Trophoblast cell (in vitro differentiated cells and primary cell): Measurements from ENCODE around the gene SERPIND1.

Source experiments
- DNase-seq, 2 donors: peaks; one replicate each; pipeline ENCODE4 v3.0.0-alpha.2; 2016
- H2AFZ ChIP-seq: 2 replicates; pipeline ENCODE4 v1.6.1; 2013; ENCODE audit warnings: low read length, moderate library complexity, mild to moderate bottlenecking; ENCODE audit not compliant: insufficient read depth, poor library complexity
- H2AK5ac ChIP-seq: 2 replicates; pipeline ENCODE4 v1.6.1; 2013; ENCODE audit warnings: mild to moderate bottlenecking, low read length
- H2BK120ac ChIP-seq: 2 replicates; pipeline ENCODE4 v1.6.1; 2013; ENCODE audit warnings: low read length, mild to moderate bottlenecking, moderate library complexity; ENCODE audit not compliant: insufficient read depth, poor library complexity
- H2BK12ac ChIP-seq: 2 replicates; pipeline ENCODE4 v1.6.1; 2013; ENCODE audit warnings: mild to moderate bottlenecking, low read length, moderate library complexity
- H2BK5ac ChIP-seq: 2 replicates; pipeline ENCODE4 v1.6.1; 2013; ENCODE audit warnings: low read length, low read depth, moderate library complexity, mild to moderate bottlenecking; ENCODE audit not compliant: poor library complexity
- H3K14ac ChIP-seq: 2 replicates; pipeline ENCODE4 v1.6.1; 2013; ENCODE audit warnings: mild to moderate bottlenecking, low read length
- H3K18ac ChIP-seq: 2 replicates; pipeline ENCODE4 v1.6.1; 2013; ENCODE audit warnings: mild to moderate bottlenecking, low read length
- H3K23ac ChIP-seq: 2 replicates; pipeline ENCODE4 v1.6.1; 2013; ENCODE audit warnings: low read length
- H3K27ac ChIP-seq: 2 replicates; pipeline ENCODE4 v1.5.1; 2013; ENCODE audit warnings: low read depth, mild to moderate bottlenecking, inconsistent platforms, low read length, moderate library complexity
- H3K27me3 ChIP-seq: 2 replicates; pipeline ENCODE4 v1.6.1; 2013; ENCODE audit warnings: inconsistent platforms, mild to moderate bottlenecking, low read length, moderate library complexity; ENCODE audit not compliant: insufficient read depth
- H3K36me3 ChIP-seq, 2 experiments: 1 replicate in 1 of 2; 2 replicates in 1 of 2; pipeline ENCODE4 v1.6.1; 2013; ENCODE audit warnings: low read length in 2 of 2, mild to moderate bottlenecking in 2 of 2, moderate library complexity in 1 of 2; ENCODE audit not compliant: insufficient read depth in 2 of 2, control insufficient read depth in 1 of 2
- H3K4ac ChIP-seq: 2 replicates; pipeline ENCODE4 v1.6.1; 2013; ENCODE audit warnings: low read depth, mild to moderate bottlenecking, low read length, moderate library complexity
- H3K4me1 ChIP-seq, 2 experiments: 1 replicate in 1 of 2; 2 replicates in 1 of 2; pipeline ENCODE4 v1.6.1; 2013; ENCODE audit warnings: low read length in 2 of 2, mild to moderate bottlenecking in 2 of 2, moderate library complexity in 1 of 2; ENCODE audit not compliant: insufficient read depth in 2 of 2, control insufficient read depth in 1 of 2
- H3K4me2 ChIP-seq: 2 replicates; pipeline ENCODE4 v1.6.1; 2013; ENCODE audit warnings: inconsistent platforms, mild to moderate bottlenecking, low read length, moderate library complexity
- H3K4me3 ChIP-seq: 2 replicates; pipeline ENCODE4 v1.5.1; 2013; ENCODE audit warnings: mild to moderate bottlenecking, low read depth, low read length, inconsistent platforms
- H3K79me1 ChIP-seq: one replicate; pipeline ENCODE4 v1.6.1; 2013; ENCODE audit warnings: low read length
- H3K79me2 ChIP-seq: 2 replicates; pipeline ENCODE4 v1.6.1; 2013; ENCODE audit warnings: low read length, mild to moderate bottlenecking; ENCODE audit not compliant: control insufficient read depth, insufficient read depth, poor library complexity
- H3K9ac ChIP-seq: 2 replicates; pipeline ENCODE4 v1.6.1; 2013; ENCODE audit warnings: mild to moderate bottlenecking, low read length
- H3K9me3 ChIP-seq: 2 replicates; pipeline ENCODE4 v1.6.1; 2013; ENCODE audit warnings: low read depth, mild to moderate bottlenecking, control low read depth, inconsistent platforms, low read length; ENCODE audit not compliant: insufficient read depth
- H4K12ac ChIP-seq: 2 replicates; pipeline ENCODE4 v1.6.1; 2013; ENCODE audit warnings: low read depth, mild to moderate bottlenecking, low read length, moderate library complexity
- H4K8ac ChIP-seq: 2 replicates; pipeline ENCODE4 v1.6.1; 2013; ENCODE audit warnings: low read depth, mild to moderate bottlenecking, low read length, moderate library complexity
- H4K91ac ChIP-seq: one replicate; pipeline ENCODE4 v1.6.1; 2013; ENCODE audit warnings: low read depth, mild to moderate bottlenecking, low read length, moderate library complexity
- WGBS: extraction: QIAGEN DNeasy Blood & Tissue Kit; methylation state at CpG from one replicate; pipeline ENCODE4 v1.1.7; 2013; ENCODE audit warnings: missing lambda C conversion rate; ENCODE audit not compliant: insufficient read length, insufficient coverage; ENCODE audit errors: extremely low coverage; 5-methylcytosine and 5-hydroxymethylcytosine counted together

SERPIND1 gene

DNA sequence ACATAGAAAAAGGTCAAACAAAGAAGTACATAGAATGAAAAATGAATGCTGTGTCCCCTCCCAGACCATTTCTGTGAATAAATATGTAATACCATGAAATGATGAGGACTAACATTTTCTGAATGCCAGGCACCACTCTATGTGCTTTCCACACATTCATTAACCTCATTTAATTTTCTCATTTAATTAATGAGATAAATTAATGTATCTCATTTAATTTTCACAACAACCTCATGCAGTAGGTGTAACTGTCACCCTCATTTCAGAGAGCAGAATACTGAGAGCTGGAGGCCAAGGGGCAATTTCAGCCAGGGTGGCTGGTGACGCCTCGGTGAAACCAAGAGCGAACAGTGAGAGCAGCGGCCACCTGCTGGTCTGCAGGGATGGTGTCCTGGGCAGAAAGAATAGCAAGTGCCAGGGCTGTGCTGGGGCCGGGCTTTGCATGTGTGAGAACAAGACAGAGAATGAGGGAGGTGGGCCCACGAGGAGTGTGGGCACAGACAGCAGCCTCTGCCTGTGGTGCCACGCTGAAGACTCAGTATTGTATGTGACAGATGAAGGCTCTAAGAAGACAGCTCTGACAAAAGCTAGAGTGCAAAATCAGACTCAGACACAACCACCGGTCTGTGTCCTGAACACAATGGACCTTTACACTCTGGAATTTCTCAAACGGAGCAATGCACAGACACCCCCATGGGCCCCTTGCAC, 1.8 kb upstream of the SERPIND1 start:
- Histone ChIP-seq H4K12ac (no peak overlapping the region), H3K4me1 (no peaks in the 10 kb centered on the region), H3K4me3 (no peak overlapping the region), H3K27ac (no peak overlapping the region), H3K9ac (no peak overlapping the region), H3K23ac (no peak overlapping the region), H4K8ac (no peak overlapping the region), H3K4ac (no peak overlapping the region), H3K36me3 (peaks cover 0 to 2% of the 10 kb centered on the region in 2 experiments), H2AK5ac (no peak overlapping the region), H3K79me1 (no peaks in the 10 kb centered on the region), H2BK5ac (no peak overlapping the region), H3K14ac (no peak overlapping the region), H2AFZ (no peak overlapping the region), H2BK12ac (no peak overlapping the region), H3K18ac (no peak overlapping the region), H4K91ac (no peak overlapping the region), H3K9me3 (no peaks in the 10 kb centered on the region), H3K4me2 (no peak overlapping the region), H3K79me2 (no peaks in the 10 kb centered on the region), H3K27me3 (no peaks in the 10 kb centered on the region), H2BK120ac (no peak overlapping the region)
- no CpG with 5 or more reads among the region's 9 CpGs for WGBS
- DNase-seq: no peak

DNA sequence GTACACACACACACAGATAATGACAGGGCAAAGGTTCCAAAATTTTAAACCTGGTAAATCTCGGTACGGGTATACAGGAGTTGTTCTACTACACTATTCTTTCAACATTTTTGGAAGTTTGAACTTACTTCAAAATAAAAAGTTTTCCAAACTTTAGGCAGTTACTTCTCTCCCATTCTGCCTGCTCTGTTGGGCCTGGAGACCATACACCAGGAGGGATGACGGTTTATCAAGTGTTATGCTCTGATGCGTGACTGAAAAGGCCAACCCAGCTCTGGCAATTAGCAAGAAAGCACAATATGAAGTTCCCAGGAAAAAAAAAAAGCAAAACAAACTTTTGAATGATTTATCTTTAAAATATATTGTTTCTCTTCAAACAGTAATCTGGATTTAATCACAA, 969 bp downstream of the SERPIND1 start:
- H2BK5ac ChIP-seq: no peak overlapping the region
- H3K36me3 ChIP-seq: peaks cover 5 to 6% of the 10 kb centered on the region in 2 experiments
- no peaks in the 10 kb centered on the region for H3K27me3 ChIP-seq
- H4K12ac ChIP-seq: no peak overlapping the region
- H2AK5ac ChIP-seq: no peak overlapping the region
- WGBS: no CpG with 5 or more reads among the region's 4 CpGs
- H3K27ac ChIP-seq: no peak overlapping the region
- H3K23ac ChIP-seq: no peak overlapping the region
- H2AFZ ChIP-seq: no peak overlapping the region
- no peak overlapping the region for H2BK12ac ChIP-seq
- no peak overlapping the region for H3K4ac ChIP-seq
- H4K91ac ChIP-seq: no peak overlapping the region
- no peak overlapping the region for H3K4me2 ChIP-seq
- no peak for DNase-seq
- H3K9me3 ChIP-seq: no peaks in the 10 kb centered on the region
- peaks cover 2% of the 10 kb centered on the region for H3K79me1 ChIP-seq
- no peak overlapping the region for H3K9ac ChIP-seq
- H2BK120ac ChIP-seq: no peak overlapping the region
- no peak overlapping the region for H3K14ac ChIP-seq
- H4K8ac ChIP-seq: no peak overlapping the region
- no peak overlapping the region for H3K4me3 ChIP-seq
- no peak overlapping the region for H3K18ac ChIP-seq
- H3K79me2 ChIP-seq: no peaks in the 10 kb centered on the region
- peaks cover 4 to 5% of the 10 kb centered on the region in 2 experiments for H3K4me1 ChIP-seq

DNA sequence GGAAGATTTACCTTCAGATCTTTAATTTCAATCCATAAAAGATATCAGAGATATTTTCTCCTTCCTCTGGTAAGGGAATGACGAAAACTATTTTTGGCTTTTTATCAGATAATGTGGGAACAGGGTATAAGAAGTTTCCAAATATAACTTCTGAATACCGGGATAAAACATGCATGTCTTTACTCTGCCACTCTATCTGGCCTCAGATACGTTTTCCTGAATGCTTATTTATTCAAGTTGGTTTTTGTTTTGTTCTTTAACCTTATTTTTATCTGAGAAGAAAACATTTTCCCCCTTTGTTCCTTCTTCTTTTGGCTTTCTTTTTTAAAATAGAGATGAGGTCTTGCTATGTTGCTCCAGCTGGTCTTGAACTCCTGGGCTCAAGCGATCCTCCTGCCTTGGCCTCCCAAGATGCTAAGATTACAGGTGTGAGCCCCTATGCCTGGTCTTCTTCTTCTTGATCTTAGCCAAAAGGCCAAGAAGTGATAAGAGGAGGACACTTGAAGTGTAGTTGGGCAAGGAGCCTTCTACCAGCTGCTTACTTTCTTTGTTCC, 1.5 kb downstream of the SERPIND1 start:
- no peak overlapping the region for H2BK12ac ChIP-seq
- H3K79me1 ChIP-seq: peaks cover 2% of the 10 kb centered on the region
- no peak overlapping the region for H3K4me3 ChIP-seq
- no peak overlapping the region for H3K18ac ChIP-seq
- H2BK120ac ChIP-seq: no peak overlapping the region
- H4K91ac ChIP-seq: no peak overlapping the region
- no peak overlapping the region for H3K14ac ChIP-seq
- H3K36me3 ChIP-seq: peaks cover 5 to 6% of the 10 kb centered on the region in 2 experiments
- no peaks in the 10 kb centered on the region for H3K9me3 ChIP-seq
- H3K4me2 ChIP-seq: no peak overlapping the region
- no peaks in the 10 kb centered on the region for H3K27me3 ChIP-seq
- no peak overlapping the region for H3K23ac ChIP-seq
- no peak overlapping the region for H2BK5ac ChIP-seq
- no peak overlapping the region for H2AFZ ChIP-seq
- no CpG with 5 or more reads among the region's 4 CpGs for WGBS
- peaks cover 4 to 5% of the 10 kb centered on the region in 2 experiments for H3K4me1 ChIP-seq
- H3K4ac ChIP-seq: no peak overlapping the region
- H4K8ac ChIP-seq: no peak overlapping the region
- H2AK5ac ChIP-seq: no peak overlapping the region
- no peak for DNase-seq
- H3K9ac ChIP-seq: no peak overlapping the region
- H4K12ac ChIP-seq: no peak overlapping the region
- H3K79me2 ChIP-seq: no peaks in the 10 kb centered on the region
- no peak overlapping the region for H3K27ac ChIP-seq

DNA sequence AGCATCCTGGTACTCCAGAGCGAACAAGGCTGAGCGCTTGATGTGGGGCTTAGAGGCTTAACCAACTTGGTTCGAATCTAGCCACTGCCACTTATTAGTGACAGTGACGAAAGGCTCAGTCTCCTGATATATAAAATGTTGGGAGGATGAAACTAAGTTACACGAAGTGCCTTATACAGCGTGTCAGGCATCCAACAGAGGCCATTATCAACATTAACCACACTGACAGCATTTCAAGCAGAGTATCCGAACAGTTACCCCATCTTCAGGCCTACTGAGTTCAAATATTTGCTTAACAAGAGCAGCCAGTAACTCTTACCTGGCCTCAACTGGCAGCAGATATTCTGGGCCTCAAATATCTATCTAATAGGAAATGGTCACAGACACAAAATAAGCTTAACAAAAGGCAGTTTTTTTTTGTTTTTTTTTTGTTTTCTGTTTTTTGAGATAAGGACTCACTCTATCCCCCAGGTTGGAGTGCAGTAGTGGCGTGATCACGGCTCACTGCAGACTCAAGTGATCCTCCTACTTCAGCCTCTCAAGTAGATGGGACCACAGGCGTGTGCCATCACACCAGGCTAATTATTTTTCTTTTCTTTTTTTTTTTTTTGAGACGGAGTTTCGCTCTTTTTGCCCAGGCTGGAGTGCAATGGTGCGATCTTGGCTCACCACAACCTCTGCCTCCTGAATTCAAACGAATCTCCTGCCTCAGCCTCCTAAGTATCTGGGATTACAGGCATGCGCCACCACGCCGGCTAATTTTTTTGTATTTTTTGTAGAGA, 2.9 kb downstream of the SERPIND1 start:
- H3K9ac ChIP-seq: no peak overlapping the region
- 100% methylated on average over 1 of the region's 17 CpGs for WGBS
- H3K36me3 ChIP-seq: peaks cover 5 to 6% of the 10 kb centered on the region in 2 experiments
- no peak overlapping the region for H3K4me3 ChIP-seq
- no peak overlapping the region for H2AK5ac ChIP-seq
- no peak overlapping the region for H3K27ac ChIP-seq
- H2AFZ ChIP-seq: no peak overlapping the region
- no peak overlapping the region for H2BK5ac ChIP-seq
- H3K9me3 ChIP-seq: no peaks in the 10 kb centered on the region
- no peak overlapping the region for H2BK120ac ChIP-seq
- no peak overlapping the region for H3K14ac ChIP-seq
- H3K79me2 ChIP-seq: no peaks in the 10 kb centered on the region
- H3K4me2 ChIP-seq: no peak overlapping the region
- H3K4me1 ChIP-seq: peaks cover 4 to 5% of the 10 kb centered on the region in 2 experiments
- H4K12ac ChIP-seq: no peak overlapping the region
- H3K79me1 ChIP-seq: peaks cover 2% of the 10 kb centered on the region
- H2BK12ac ChIP-seq: no peak overlapping the region
- H3K27me3 ChIP-seq: no peaks in the 10 kb centered on the region
- DNase-seq: no peak
- no peak overlapping the region for H4K8ac ChIP-seq
- H4K91ac ChIP-seq: no peak overlapping the region
- no peak overlapping the region for H3K18ac ChIP-seq
- H3K4ac ChIP-seq: no peak overlapping the region
- no peak overlapping the region for H3K23ac ChIP-seq
